GM12864 (cell line): ENCODE data around the gene IRF5.

ENCODE experiments used
- DNase-seq: peaks from one replicate; pipeline ENCODE4 v3.0.0-alpha.2; 2011; ENCODE audit warnings: low read depth
- H3K4me3 ChIP-seq: 2 replicates; pipeline ENCODE4 v1.5.1; 2011; ENCODE audit warnings: mild to moderate bottlenecking, low read depth, low read length, control low read depth
- TF ChIP-seq, protein P1 (sequence below): IDR thresholded peaks from 2 replicates; pipeline ENCODE4 v1.5.1; 2011; ENCODE audit warnings: low read depth, mild to moderate bottlenecking, moderate library complexity, low read length, control low read depth, inconsistent platforms; ENCODE audit errors: missing control alignments

Gene IRF5

DNA sequence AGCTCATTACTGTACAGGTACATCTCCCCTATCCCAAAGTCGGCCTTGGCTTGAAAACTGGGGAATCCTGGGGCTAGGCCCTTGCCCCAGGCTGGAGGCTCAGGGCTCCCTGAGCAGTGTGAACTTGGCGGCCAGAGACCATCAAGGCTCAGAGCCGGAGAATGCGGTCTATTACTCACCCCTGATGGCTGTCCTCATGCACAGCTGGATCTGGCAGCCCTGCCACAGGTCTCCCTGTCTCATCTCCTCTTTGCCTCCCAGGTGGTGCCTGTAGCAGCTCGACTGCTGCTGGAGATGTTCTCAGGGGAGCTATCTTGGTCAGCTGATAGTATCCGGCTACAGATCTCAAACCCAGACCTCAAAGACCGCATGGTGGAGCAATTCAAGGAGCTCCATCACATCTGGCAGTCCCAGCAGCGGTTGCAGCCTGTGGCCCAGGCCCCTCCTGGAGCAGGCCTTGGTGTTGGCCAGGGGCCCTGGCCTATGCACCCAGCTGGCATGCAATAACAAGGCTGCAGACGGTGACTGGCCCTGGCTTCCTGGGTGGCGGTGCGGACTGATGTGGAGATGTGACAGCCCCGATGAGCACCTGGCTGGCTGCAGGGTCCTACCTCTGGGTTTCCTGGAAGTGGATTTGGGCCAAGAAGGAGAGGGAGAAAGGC, 10.7 kb downstream of the IRF5 start:
- H3K4me3 ChIP-seq = no peak overlapping the region
- DNase-seq = no peak
- TF ChIP-seq, protein P1, sequence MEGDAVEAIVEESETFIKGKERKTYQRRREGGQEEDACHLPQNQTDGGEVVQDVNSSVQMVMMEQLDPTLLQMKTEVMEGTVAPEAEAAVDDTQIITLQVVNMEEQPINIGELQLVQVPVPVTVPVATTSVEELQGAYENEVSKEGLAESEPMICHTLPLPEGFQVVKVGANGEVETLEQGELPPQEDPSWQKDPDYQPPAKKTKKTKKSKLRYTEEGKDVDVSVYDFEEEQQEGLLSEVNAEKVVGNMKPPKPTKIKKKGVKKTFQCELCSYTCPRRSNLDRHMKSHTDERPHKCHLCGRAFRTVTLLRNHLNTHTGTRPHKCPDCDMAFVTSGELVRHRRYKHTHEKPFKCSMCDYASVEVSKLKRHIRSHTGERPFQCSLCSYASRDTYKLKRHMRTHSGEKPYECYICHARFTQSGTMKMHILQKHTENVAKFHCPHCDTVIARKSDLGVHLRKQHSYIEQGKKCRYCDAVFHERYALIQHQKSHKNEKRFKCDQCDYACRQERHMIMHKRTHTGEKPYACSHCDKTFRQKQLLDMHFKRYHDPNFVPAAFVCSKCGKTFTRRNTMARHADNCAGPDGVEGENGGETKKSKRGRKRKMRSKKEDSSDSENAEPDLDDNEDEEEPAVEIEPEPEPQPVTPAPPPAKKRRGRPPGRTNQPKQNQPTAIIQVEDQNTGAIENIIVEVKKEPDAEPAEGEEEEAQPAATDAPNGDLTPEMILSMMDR = no peak

DNA sequence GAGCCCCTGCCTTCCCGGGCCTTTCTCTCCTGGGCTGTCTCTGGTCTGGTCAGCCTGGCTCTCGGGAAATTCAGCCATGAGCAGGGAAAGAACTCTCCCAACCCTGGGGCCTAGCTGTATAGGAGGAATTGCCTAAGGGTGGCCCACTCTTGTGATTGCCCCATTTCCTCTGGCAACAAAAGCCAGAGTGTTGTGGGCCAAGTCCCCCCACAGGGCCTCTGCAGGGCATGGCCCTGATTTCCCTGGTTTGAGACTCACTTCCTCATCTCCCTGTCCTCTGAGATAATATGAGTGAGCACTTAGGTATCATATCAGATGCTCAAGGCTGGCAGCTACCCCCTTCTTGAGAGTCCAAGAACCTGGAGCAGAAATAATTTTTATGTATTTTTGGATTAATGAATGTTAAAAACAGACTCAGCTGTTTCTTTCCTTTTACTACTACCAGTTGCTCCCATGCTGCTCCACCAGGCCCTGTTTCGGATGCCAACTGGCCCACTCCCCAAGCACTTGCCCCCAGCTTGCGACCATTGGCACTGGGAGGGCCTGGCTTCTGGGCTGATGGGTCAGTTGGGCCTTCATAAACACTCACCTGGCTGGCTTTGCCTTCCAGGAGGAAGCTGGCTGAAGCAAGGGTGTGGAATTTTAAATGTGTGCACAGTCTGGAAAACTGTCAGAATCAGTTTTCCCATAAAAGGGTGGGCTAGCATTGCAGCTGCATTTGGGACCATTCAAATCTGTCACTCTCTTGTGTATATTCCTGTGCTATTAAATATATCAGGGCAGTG, 11.4 kb downstream of the IRF5 start:
- H3K4me3 ChIP-seq = no peak overlapping the region
- DNase-seq = no peak
- TF ChIP-seq, protein P1 = no peak

DNA sequence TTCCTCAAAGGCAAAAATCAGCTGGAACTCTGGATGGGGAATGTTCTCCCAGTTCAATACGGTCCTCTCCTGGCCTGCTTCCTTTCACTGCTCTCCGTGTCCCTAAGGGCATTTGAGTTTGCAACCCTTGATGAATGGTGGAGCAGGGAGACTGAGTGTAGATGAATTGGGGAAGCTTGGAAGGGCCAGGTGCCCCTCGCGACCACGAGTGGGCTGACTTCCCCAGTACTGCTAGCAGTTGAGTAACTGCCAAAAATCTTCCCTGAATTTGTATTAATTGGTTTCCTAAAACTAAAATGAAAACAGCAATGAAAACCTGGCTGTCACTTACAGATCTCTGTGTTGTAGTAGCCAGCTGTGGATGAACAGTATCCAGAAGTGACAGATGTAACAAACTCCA, 13.6 kb downstream of the IRF5 start:
- DNase-seq = no peak
- TF ChIP-seq, protein P1 = no peak
- H3K4me3 ChIP-seq = no peak overlapping the region

DNA sequence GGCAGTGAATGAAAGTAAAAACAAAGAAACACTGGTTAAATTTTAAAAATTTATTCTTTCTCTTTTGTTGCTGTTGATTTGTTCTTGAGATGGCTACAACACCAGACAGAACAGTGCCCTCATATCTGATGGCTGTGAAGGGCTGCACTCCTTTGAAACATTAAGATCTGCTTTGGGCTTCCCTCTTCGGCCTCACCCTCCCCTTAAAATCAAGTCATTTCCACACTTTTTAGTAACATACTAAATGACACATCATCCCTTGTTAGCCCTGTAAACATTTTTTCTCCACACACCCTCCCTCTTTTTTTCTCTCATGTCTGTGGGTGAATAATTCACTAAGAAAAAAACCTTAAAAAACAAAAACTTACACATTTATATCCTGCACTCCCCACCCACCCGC, 16.4 kb downstream of the IRF5 start:
- H3K4me3 ChIP-seq = no peak overlapping the region
- TF ChIP-seq, protein P1 = no peak
- no peak for DNase-seq

DNA sequence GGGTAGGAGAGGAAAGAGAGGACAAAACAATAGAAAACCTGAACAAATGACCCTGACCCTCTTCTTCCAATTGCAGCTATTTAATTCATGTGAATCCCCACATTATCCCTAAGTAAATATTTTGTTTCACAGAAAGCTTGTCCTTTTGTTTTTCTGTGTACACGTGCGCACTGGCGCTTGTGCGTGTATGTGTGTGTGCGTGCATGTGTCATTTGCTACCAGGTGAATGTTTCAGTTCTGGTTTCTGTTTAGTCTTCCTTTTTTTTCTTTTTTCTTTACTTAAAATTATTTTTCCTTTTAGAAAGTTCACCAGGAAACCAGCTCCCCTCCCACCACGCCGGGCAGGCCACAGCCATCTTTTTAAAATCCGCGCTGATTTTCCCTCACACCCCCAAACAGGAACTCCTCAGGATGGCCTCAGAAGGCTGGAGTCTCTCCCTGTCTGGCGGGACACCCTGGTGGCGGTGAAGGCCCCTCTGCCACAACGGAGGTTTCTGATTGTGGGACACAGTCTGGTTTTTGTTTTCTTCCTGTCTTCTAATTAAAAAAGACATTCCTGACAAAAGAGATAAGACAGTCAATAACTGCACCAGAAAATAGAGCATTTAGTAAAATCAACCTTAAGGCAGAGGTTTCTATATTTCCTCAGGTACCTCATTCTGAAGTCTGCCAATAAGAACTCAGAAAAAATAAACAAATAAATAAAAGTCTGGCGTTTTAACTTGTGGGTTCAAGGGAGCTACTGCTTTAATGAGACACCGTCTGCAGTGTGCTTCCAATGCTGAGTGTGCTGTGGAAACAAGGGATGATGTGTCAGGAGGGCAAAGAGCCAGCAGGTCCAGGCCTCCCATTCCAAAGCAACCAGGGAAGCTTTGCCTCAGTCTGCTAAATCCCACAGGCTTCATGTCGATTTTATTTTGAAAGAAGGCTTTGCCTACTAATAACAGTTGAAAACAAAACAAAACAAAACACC, 17.4 kb downstream of the IRF5 start:
- no peak for DNase-seq
- TF ChIP-seq, protein P1 = no peak
- no peak overlapping the region for H3K4me3 ChIP-seq

DNA sequence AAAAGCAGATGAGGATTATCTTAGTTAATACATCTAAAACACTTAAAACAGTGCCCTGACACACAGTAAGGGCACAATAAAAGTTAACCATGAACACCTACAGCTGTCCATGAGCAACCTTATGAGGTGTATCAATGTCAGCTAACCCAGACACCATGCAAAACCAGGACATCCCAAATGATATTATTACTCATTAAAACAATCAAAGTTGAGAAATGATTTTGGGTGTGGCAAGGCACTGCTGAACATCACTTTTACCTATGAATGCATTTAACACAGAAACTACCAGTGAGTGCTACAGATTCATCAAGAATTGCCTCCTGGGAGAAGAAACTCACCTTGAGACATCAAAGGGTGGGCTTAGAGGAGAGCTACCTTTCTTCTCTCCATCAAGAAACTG, 18.3 kb downstream of the IRF5 start:
- H3K4me3 ChIP-seq = no peak overlapping the region
- DNase-seq = no peak
- TF ChIP-seq, protein P1 = no peak
